A172 (cell line): ENCODE results near the gene CORO6. TPM values are rescaled to one million over a fixed set of nuclear protein-coding genes. Genes with fewer than 3 reads are reported as not detected.

Source experiments
- total RNA-seq: library from RNA; depleted of rRNA; stranded (reverse); fragments of >200 nt; shearing (Covaris generic); gene quantifications from 2 replicates; pipeline ENCODE4 v1.2.3, GENCODE V29; 2014; rRNA removed

CORO6 gene
- total RNA-seq, 1 experiment from 2014 or later, result 14.8 TPM

Other genes starting within 250 kb of the CORO6 start
- 46.6 and 64.3 TPM in 2 replicates for gene TAOK1, start 232.5 kb downstream of the CORO6 start, total RNA-seq
- 11.6 and 11.7 TPM in 2 replicates for gene ABHD15, start 55.9 kb downstream of the CORO6 start, total RNA-seq
- 64.1 and 68.5 TPM in 2 replicates for gene TP53I13, start 54.2 kb downstream of the CORO6 start, total RNA-seq
- 51.8 and 53.2 TPM in 2 replicates for gene GIT1, start 33.3 kb downstream of the CORO6 start, total RNA-seq
- 17.6 and 21.8 TPM in 2 replicates for gene ANKRD13B, start 29.8 kb downstream of the CORO6 start, total RNA-seq